ENCODE data around the gene GFER.
"Not testable (repeated sequence)": the region's sequence is repeated elsewhere in the genome, so short reads cannot be mapped to it uniquely, and the experiment has no call there.

The GFER gene

GRCh38 chr16:1957434-1958142 lies 26.4 kb upstream of the GFER start:
- not testable (repeated sequence) for H3K27me3 ChIP-seq (ENCODE audit: control insufficient read depth in 1 of 2, insufficient read depth in 2 of 2, low read length in 2 of 2); H3K9me3 ChIP-seq (ENCODE audit: control insufficient read depth in 1 of 2, low read length in 2 of 2); H3K4me3 ChIP-seq (ENCODE audit: low read depth in 1 of 2, low read length in 2 of 2); H3K27ac ChIP-seq (ENCODE audit: low read depth, low read length); H3K9ac ChIP-seq (ENCODE audit: low read depth in 1 of 2, low read length in 2 of 2)
- peaks cover 8 to 17% of the 10 kb centered on the region in 2 donors for H3K36me3 ChIP-seq (ENCODE audit: control insufficient read depth in 1 of 2, insufficient read depth in 2 of 2, low read length in 2 of 2)
- peaks cover 15 to 19% of the 10 kb centered on the region in 2 donors for H3K4me1 ChIP-seq (ENCODE audit: control insufficient read depth in 1 of 2, insufficient read depth in 2 of 2, low read length in 2 of 2)

- not testable (repeated sequence) for H3K4me3 ChIP-seq (ENCODE audit: low read depth in 1 of 2, low read length in 2 of 2); H3K9ac ChIP-seq (ENCODE audit: low read depth in 1 of 2, low read length in 2 of 2); H3K27ac ChIP-seq (ENCODE audit: low read depth, low read length); H3K9me3 ChIP-seq (ENCODE audit: control insufficient read depth in 1 of 2, low read length in 2 of 2); H3K27me3 ChIP-seq (ENCODE audit: control insufficient read depth in 1 of 2, insufficient read depth in 2 of 2, low read length in 2 of 2)
- Histone ChIP-seq H3K4me1 (ENCODE audit: control insufficient read depth in 1 of 2, insufficient read depth in 2 of 2, low read length in 2 of 2) (peaks cover 16 to 24% of the 10 kb centered on the region in 2 donors), H3K36me3 (ENCODE audit: control insufficient read depth in 1 of 2, insufficient read depth in 2 of 2, low read length in 2 of 2) (peaks cover 8 to 21% of the 10 kb centered on the region in 2 donors)
Observed at GRCh38 chr16:1958143-1958491, 25.9 kb upstream of the GFER start.

- Histone ChIP-seq H3K27me3 (ENCODE audit: control insufficient read depth in 1 of 2, insufficient read depth in 2 of 2, low read length in 2 of 2) (no peaks in the 10 kb centered on the region), H3K36me3 (ENCODE audit: control insufficient read depth in 1 of 2, insufficient read depth in 2 of 2, low read length in 2 of 2) (peaks cover 8 to 24% of the 10 kb centered on the region in 2 donors), H3K4me1 (ENCODE audit: control insufficient read depth in 1 of 2, insufficient read depth in 2 of 2, low read length in 2 of 2) (peaks cover 22 to 30% of the 10 kb centered on the region in 2 donors), H3K9ac (ENCODE audit: low read depth in 1 of 2, low read length in 2 of 2) (peak overlapping the region; percentile 9 to 94), H3K4me3 (ENCODE audit: low read depth in 1 of 2, low read length in 2 of 2) (peak overlapping the region; percentile 79 to 92), H3K9me3 (ENCODE audit: control insufficient read depth in 1 of 2, low read length in 2 of 2) (no peaks in the 10 kb centered on the region), H3K27ac (ENCODE audit: low read depth, low read length) (peak overlapping the region; percentile 27)
Observed at GRCh38 chr16:1958715-1959268, 25.2 kb upstream of the GFER start.

- H3K4me1 ChIP-seq (ENCODE audit: control insufficient read depth in 1 of 2, insufficient read depth in 2 of 2, low read length in 2 of 2), result peaks cover 23 to 34% of the 10 kb centered on the region in 2 donors
- H3K27me3 ChIP-seq (ENCODE audit: control insufficient read depth in 1 of 2, insufficient read depth in 2 of 2, low read length in 2 of 2), result no peaks in the 10 kb centered on the region
- H3K36me3 ChIP-seq (ENCODE audit: control insufficient read depth in 1 of 2, insufficient read depth in 2 of 2, low read length in 2 of 2), result peaks cover 8 to 26% of the 10 kb centered on the region in 2 donors
- H3K4me3 ChIP-seq (ENCODE audit: low read depth in 1 of 2, low read length in 2 of 2), result peak within 1 kb of the TSS; percentile 79 to 92
- no peaks in the 10 kb centered on the region for H3K9me3 ChIP-seq (ENCODE audit: control insufficient read depth in 1 of 2, low read length in 2 of 2)
- H3K27ac ChIP-seq (ENCODE audit: low read depth, low read length), result peak within 1 kb of the TSS; percentile 56
- H3K9ac ChIP-seq (ENCODE audit: low read depth in 1 of 2, low read length in 2 of 2), result peak within 1 kb of the TSS; percentile 91 to 94
Observed at GRCh38 chr16:1959269-1960039, 24.5 kb upstream of the GFER start, which contains the start of gene NDUFB10. NDUFB10 (plus strand) TSS chr16:1959538; CDS start chr16:1959625, 87 bp downstream.

- Histone ChIP-seq H3K36me3 (ENCODE audit: control insufficient read depth in 1 of 2, insufficient read depth in 2 of 2, low read length in 2 of 2) (peaks cover 8 to 26% of the 10 kb centered on the region in 2 donors), H3K27me3 (ENCODE audit: control insufficient read depth in 1 of 2, insufficient read depth in 2 of 2, low read length in 2 of 2) (no peaks in the 10 kb centered on the region), H3K4me1 (ENCODE audit: control insufficient read depth in 1 of 2, insufficient read depth in 2 of 2, low read length in 2 of 2) (peaks cover 28 to 42% of the 10 kb centered on the region in 2 donors), H3K4me3 (ENCODE audit: low read depth in 1 of 2, low read length in 2 of 2) (peak overlapping the region; percentile 79 to 92), H3K9ac (ENCODE audit: low read depth in 1 of 2, low read length in 2 of 2) (peak overlapping the region; percentile 91 to 94), H3K27ac (ENCODE audit: low read depth, low read length) (no peak overlapping the region), H3K9me3 (ENCODE audit: control insufficient read depth in 1 of 2, low read length in 2 of 2) (no peaks in the 10 kb centered on the region)
Observed at GRCh38 chr16:1960665-1961630, 23.0 kb upstream of the GFER start.

GRCh38 chr16:1961651-1962067 lies 22.3 kb upstream of the GFER start:
- peaks cover 8 to 26% of the 10 kb centered on the region in 2 donors for H3K36me3 ChIP-seq (ENCODE audit: control insufficient read depth in 1 of 2, insufficient read depth in 2 of 2, low read length in 2 of 2)
- H3K4me1 ChIP-seq (ENCODE audit: control insufficient read depth in 1 of 2, insufficient read depth in 2 of 2, low read length in 2 of 2), result peaks cover 29 to 43% of the 10 kb centered on the region in 2 donors
- no peaks in the 10 kb centered on the region for H3K9me3 ChIP-seq (ENCODE audit: control insufficient read depth in 1 of 2, low read length in 2 of 2)
- H3K27me3 ChIP-seq (ENCODE audit: control insufficient read depth in 1 of 2, insufficient read depth in 2 of 2, low read length in 2 of 2), result no peaks in the 10 kb centered on the region
- H3K9ac ChIP-seq (ENCODE audit: low read depth in 1 of 2, low read length in 2 of 2), result no peak overlapping the region
- H3K27ac ChIP-seq (ENCODE audit: low read depth, low read length), result no peak overlapping the region
- no peak overlapping the region for H3K4me3 ChIP-seq (ENCODE audit: low read depth in 1 of 2, low read length in 2 of 2)

- not testable (repeated sequence) for H3K27me3 ChIP-seq (ENCODE audit: control insufficient read depth in 1 of 2, insufficient read depth in 2 of 2, low read length in 2 of 2); H3K9ac ChIP-seq (ENCODE audit: low read depth in 1 of 2, low read length in 2 of 2); H3K9me3 ChIP-seq (ENCODE audit: control insufficient read depth in 1 of 2, low read length in 2 of 2); H3K27ac ChIP-seq (ENCODE audit: low read depth, low read length); H3K4me3 ChIP-seq (ENCODE audit: low read depth in 1 of 2, low read length in 2 of 2)
- Histone ChIP-seq H3K36me3 (ENCODE audit: control insufficient read depth in 1 of 2, insufficient read depth in 2 of 2, low read length in 2 of 2) (peaks cover 8 to 26% of the 10 kb centered on the region in 2 donors), H3K4me1 (ENCODE audit: control insufficient read depth in 1 of 2, insufficient read depth in 2 of 2, low read length in 2 of 2) (peaks cover 29 to 43% of the 10 kb centered on the region in 2 donors)
Observed at GRCh38 chr16:1962161-1963153, 21.5 kb upstream of the GFER start.

GRCh38 chr16:1963806-1964505 lies 20.0 kb upstream of the GFER start:
- H3K4me1 ChIP-seq (ENCODE audit: control insufficient read depth in 1 of 2, insufficient read depth in 2 of 2, low read length in 2 of 2), result peaks cover 26 to 40% of the 10 kb centered on the region in 2 donors

More at GRCh38 chr16:1963806-1964505, 20.0 kb upstream of the GFER start:
- H3K27me3 ChIP-seq (ENCODE audit: control insufficient read depth in 1 of 2, insufficient read depth in 2 of 2, low read length in 2 of 2), result no peaks in the 10 kb centered on the region
- H3K9ac ChIP-seq (ENCODE audit: low read depth in 1 of 2, low read length in 2 of 2), result peak overlapping the region; percentile 85 to 88
- H3K27ac ChIP-seq (ENCODE audit: low read depth, low read length), result peak overlapping the region; percentile 95
- H3K4me3 ChIP-seq (ENCODE audit: low read depth in 1 of 2, low read length in 2 of 2), result peak overlapping the region; percentile 87 to 94
- no peaks in the 10 kb centered on the region for H3K9me3 ChIP-seq (ENCODE audit: control insufficient read depth in 1 of 2, low read length in 2 of 2)
- H3K36me3 ChIP-seq (ENCODE audit: control insufficient read depth in 1 of 2, insufficient read depth in 2 of 2, low read length in 2 of 2), result peaks cover 8 to 26% of the 10 kb centered on the region in 2 donors

All from duodenal mucosa (tissue), 2 donors.